CD14-positive monocyte (primary cell): ENCODE measurements around the gene PPP2R2C. TPM values are rescaled to one million over a fixed set of nuclear protein-coding genes. Genes with fewer than 3 reads are reported as not detected.

Source experiments
- DNase-seq, 3 donors: peaks; one replicate each; pipeline ENCODE4 v3.0.0-alpha.2; 2011 to 2022
- H2AFZ ChIP-seq: 2 replicates; pipeline ENCODE4 v1.6.0; 2012; ENCODE audit warnings: mild to moderate bottlenecking, low read depth, low read length, inconsistent platforms; ENCODE audit not compliant: insufficient read depth, poor library complexity, severe bottlenecking
- H3K27ac ChIP-seq, 2 donors: 1 replicate in 1 of 2; 2 replicates in 1 of 2; pipeline ENCODE4 v1.5.1; 2012 to 2013; ENCODE audit warnings: low read length in 2 of 2, control low read depth in 1 of 2, inconsistent platforms in 1 of 2, low read depth in 1 of 2, mild to moderate bottlenecking in 1 of 2
- H3K27me3 ChIP-seq, 2 donors: one replicate each; pipeline versions ENCODE4 v1.6.0 to v1.6.1; 2011 to 2013; ENCODE audit warnings: low read length in 2 of 2; ENCODE audit not compliant: control insufficient read depth in 2 of 2, insufficient read depth in 2 of 2
- H3K36me3 ChIP-seq, 2 donors: replicated peaks in 1 of 2; 1 replicate in 1 of 2; 2 replicates in 1 of 2; pipeline versions ENCODE4 v1.5.1 to v1.6.1; 2012 to 2013; ENCODE audit warnings: low read length in 2 of 2, control low read depth in 1 of 2, inconsistent platforms in 1 of 2, mild to moderate bottlenecking in 1 of 2; ENCODE audit not compliant: insufficient read depth in 2 of 2, control insufficient read depth in 1 of 2
- H3K4me1 ChIP-seq, 2 donors: 1 replicate in 1 of 2; 2 replicates in 1 of 2; pipeline versions ENCODE4 v1.5.1 to v1.6.1; 2012 to 2013; ENCODE audit warnings: low read length in 2 of 2, control low read depth in 1 of 2, inconsistent platforms in 1 of 2, mild to moderate bottlenecking in 1 of 2, moderate library complexity in 1 of 2; ENCODE audit not compliant: insufficient read depth in 2 of 2, control insufficient read depth in 1 of 2
- H3K4me2 ChIP-seq: replicated peaks from 2 replicates; pipeline ENCODE3; 2012; ENCODE audit warnings: low read length, moderate library complexity, mild to moderate bottlenecking; ENCODE audit not compliant: poor library complexity, severe bottlenecking; ENCODE audit errors: extremely low read depth
- H3K4me3 ChIP-seq, 3 experiments: fragments of 200-600 bp in 1 of 3; sonication (generic) in 1 of 3; replicated peaks in 1 of 3; 1 replicate in 2 of 3; 2 replicates in 1 of 3; pipeline ENCODE4 v1.5.1; 2011 to 2013; ENCODE audit warnings: low read length in 3 of 3, mild to moderate bottlenecking in 3 of 3, control low read depth in 2 of 3, low read depth in 2 of 3, inconsistent platforms in 1 of 3, moderate library complexity in 1 of 3
- H3K79me2 ChIP-seq: 2 replicates; pipeline ENCODE4 v1.6.0; 2012; ENCODE audit warnings: mild to moderate bottlenecking, control low read depth, inconsistent platforms, low read length, moderate library complexity; ENCODE audit not compliant: insufficient read depth
- H3K9ac ChIP-seq: 2 replicates; pipeline ENCODE4 v1.6.0; 2017; ENCODE audit warnings: low read length, mild to moderate bottlenecking; ENCODE audit not compliant: insufficient read depth, poor library complexity, severe bottlenecking
- H3K9me3 ChIP-seq, 2 donors: replicated peaks in 1 of 2; 1 replicate in 1 of 2; 2 replicates in 1 of 2; pipeline versions ENCODE4 v1.5.1 to v1.6.1; 2012 to 2013; ENCODE audit warnings: low read length in 2 of 2, control low read depth in 1 of 2; ENCODE audit not compliant: control insufficient read depth in 1 of 2, insufficient read depth in 1 of 2
- H4K20me1 ChIP-seq: 2 replicates; pipeline ENCODE4 v1.6.0; 2012; ENCODE audit warnings: mild to moderate bottlenecking, low read length, control low read depth, moderate library complexity; ENCODE audit not compliant: insufficient read depth
- H3K27ac Mint-ChIP-seq, 7 donors: one replicate each; pipeline ENCODE4 v1.8.0; 2020; ENCODE audit warnings: mild to moderate bottlenecking in 7 of 7, mixed read lengths in 7 of 7, moderate library complexity in 6 of 7, inconsistent platforms in 2 of 7
- H3K27me3 Mint-ChIP-seq, 3 donors: one replicate each; pipeline ENCODE4 v1.8.0; 2021 to 2022; ENCODE audit warnings: low read depth in 3 of 3, mild to moderate bottlenecking in 3 of 3, mixed read lengths in 3 of 3, moderate library complexity in 3 of 3, inconsistent platforms in 1 of 3
- H3K36me3 Mint-ChIP-seq, 2 donors: one replicate each; pipeline ENCODE4 v1.8.0; 2020; ENCODE audit warnings: mixed read lengths in 2 of 2, inconsistent platforms in 1 of 2, mild to moderate bottlenecking in 1 of 2
- H3K4me1 Mint-ChIP-seq: one replicate; pipeline ENCODE4 v1.8.0; 2020; ENCODE audit warnings: mild to moderate bottlenecking, mixed read lengths
- H3K4me3 Mint-ChIP-seq, 2 donors: one replicate each; pipeline ENCODE4 v1.8.0; 2020; ENCODE audit warnings: mild to moderate bottlenecking in 2 of 2, mixed read lengths in 2 of 2, moderate library complexity in 1 of 2
- H3K9me3 Mint-ChIP-seq, 7 donors: one replicate each; pipeline ENCODE4 v1.8.0; 2020 to 2022; ENCODE audit warnings: mixed read lengths in 7 of 7, mild to moderate bottlenecking in 6 of 7, moderate library complexity in 6 of 7, inconsistent platforms in 2 of 7
- CTCF ChIP-seq: fragments of 200-600 bp; IDR thresholded peaks from one replicate; pipeline ENCODE4 v1.8.0; 2022; ENCODE audit warnings: antibody characterized with exemption, mild to moderate bottlenecking
- WGBS: methylation state at CpG from one replicate; pipeline ENCODE4 v1.1.5; 2013; ENCODE audit warnings: missing lambda C conversion rate; ENCODE audit not compliant: insufficient coverage; 5-methylcytosine and 5-hydroxymethylcytosine counted together
- intact Hi-C, 2 donors: fragments of 100-400 bp; cut with micrococcal nuclease; formaldehyde crosslinking; loops; one replicate each; pipeline versions ENCODE4 v1.15.0 to v1.15.1; 2023
- polyA plus RNA-seq, 3 donors: library from polyadenylated mRNA; depleted of rRNA in 1 of 3; unstranded in 2 of 3; stranded (reverse) in 1 of 3; fragments of 300-500 nt in 2 of 3; fragments of >200 nt in 1 of 3; fragmentation: Illumina TruSeq in 2 of 3; gene quantifications; 1 replicate in 2 of 3; 2 replicates in 1 of 3; pipeline ENCODE4 v1.2.3, GENCODE V29; 2012 to 2021

PPP2R2C gene
- polyA plus RNA-seq, 3 donors: not detected

DNA sequence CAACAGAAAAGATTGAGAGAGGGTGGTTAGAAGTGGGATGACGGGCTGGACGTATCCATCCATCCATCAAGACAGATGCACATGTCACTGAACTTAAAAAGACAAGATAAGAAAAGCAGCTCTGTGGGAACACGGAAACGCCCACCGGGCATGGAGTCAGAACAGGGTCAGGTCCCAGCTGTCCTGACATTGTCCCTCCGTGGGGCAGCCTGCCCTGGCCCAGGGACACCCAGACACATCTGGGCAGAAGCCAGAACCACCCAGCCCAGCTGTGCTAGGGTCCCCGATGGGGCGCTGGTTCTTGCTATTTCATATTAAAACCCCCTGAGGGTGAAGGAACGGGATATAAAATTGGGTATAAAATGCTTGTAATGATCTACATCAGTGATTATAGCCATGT, 88.5 kb downstream of the PPP2R2C start:
- intact Hi-C loops: no loop called here
- H3K79me2 ChIP-seq: no peaks in the 10 kb centered on the region
- WGBS: 94% methylated on average over 4 of the region's 9 CpGs
- Mint-ChIP-seq H3K4me3 (no peak overlapping the region), H3K4me1 (no peaks in the 10 kb centered on the region), H3K9me3 (no peaks in the 10 kb centered on the region), H3K27ac (no peak overlapping the region), H3K36me3 (no peaks in the 10 kb centered on the region), H3K27me3 (peaks cover 12 to 15% (median 12%) of the 10 kb centered on the region in 3 donors)
- no peak overlapping the region for H3K4me3 ChIP-seq
- no peaks in the 10 kb centered on the region for H3K27me3 ChIP-seq
- no peaks in the 10 kb centered on the region for H3K4me1 ChIP-seq
- no peaks in the 10 kb centered on the region for H4K20me1 ChIP-seq
- no peaks in the 10 kb centered on the region for H3K9me3 ChIP-seq
- H3K27ac ChIP-seq: no peak overlapping the region
- no peak overlapping the region for H3K9ac ChIP-seq
- TF ChIP-seq CTCF: no peak
- H3K4me2 ChIP-seq: no peak overlapping the region
- no peaks in the 10 kb centered on the region for H3K36me3 ChIP-seq
- DNase-seq: no peak
- H2AFZ ChIP-seq: no peak overlapping the region

GRCh38 chr4:6383009-6383404, 89.4 kb downstream of the PPP2R2C start:
- H3K9me3 Mint-ChIP-seq: no peaks in the 10 kb centered on the region
- Histone ChIP-seq H2AFZ (no peak overlapping the region), H3K9ac (no peak overlapping the region), H3K79me2 (no peaks in the 10 kb centered on the region), H3K4me2 (no peak overlapping the region), H3K4me1 (no peaks in the 10 kb centered on the region), H3K9me3 (no peaks in the 10 kb centered on the region), H4K20me1 (no peaks in the 10 kb centered on the region), H3K36me3 (no peaks in the 10 kb centered on the region), H3K27me3 (no peaks in the 10 kb centered on the region), H3K4me3 (no peak overlapping the region), H3K27ac (no peak overlapping the region)
- no peaks in the 10 kb centered on the region for H3K36me3 Mint-ChIP-seq
- H3K27me3 Mint-ChIP-seq: peaks cover 10 to 12% (median 10%) of the 10 kb centered on the region in 3 donors
- DNase-seq: no peak
- TF ChIP-seq CTCF: no peak
- 95% methylated on average over 3 of the region's 10 CpGs for WGBS
- intact Hi-C loops: no loop called here
- H3K27ac Mint-ChIP-seq: no peak overlapping the region
- H3K4me3 Mint-ChIP-seq: no peak overlapping the region
- no peaks in the 10 kb centered on the region for H3K4me1 Mint-ChIP-seq
